SU-DHL-6 (cell line): ENCODE results near the gene SH3RF1.

Source experiments
- H2AFZ ChIP-seq: fragments of 200-600 bp; sonication (generic); 2 replicates; pipeline ENCODE4 v1.6.1; 2014; ENCODE audit warnings: low read depth, mild to moderate bottlenecking, moderate library complexity, mixed read lengths, antibody characterized with exemption, low read length; ENCODE audit not compliant: severe bottlenecking
- H3F3A ChIP-seq: fragments of 200-600 bp; shearing (Covaris generic); 2 replicates; pipeline ENCODE4 v1.6.0; 2016; ENCODE audit warnings: antibody characterized with exemption, mild to moderate bottlenecking; ENCODE audit not compliant: insufficient read depth
- H3K27ac ChIP-seq: fragments of 200-600 bp; sonication (generic); 2 replicates; pipeline ENCODE4 v1.5.1; 2016; ENCODE audit warnings: low read depth, mild to moderate bottlenecking, low read length, moderate library complexity, mixed read lengths
- H3K27me3 ChIP-seq: fragments of 200-600 bp; sonication (generic), shearing (Covaris generic); 2 replicates; pipeline ENCODE4 v1.6.0; 2014; ENCODE audit warnings: mild to moderate bottlenecking, low read length
- H3K36me3 ChIP-seq: fragments of 200-600 bp; sonication (generic); 2 replicates; pipeline ENCODE4 v1.6.1; 2014; ENCODE audit warnings: mild to moderate bottlenecking, low read length, mixed read lengths
- H3K4me2 ChIP-seq: fragments of 300-600, 200-600 bp; shearing (Covaris generic), sonication (generic); 2 replicates; pipeline ENCODE4 v1.6.0; 2014; ENCODE audit warnings: low read length, low read depth, mild to moderate bottlenecking; ENCODE audit not compliant: poor library complexity, severe bottlenecking
- H3K4me3 ChIP-seq: fragments of 200-600 bp; sonication (generic); 2 replicates; pipeline ENCODE4 v1.5.1; 2014; ENCODE audit warnings: antibody characterized with exemption, low read length, mild to moderate bottlenecking, mixed read lengths; ENCODE audit not compliant: insufficient read depth, poor library complexity, severe bottlenecking
- H3K79me2 ChIP-seq: fragments of 200-600 bp; sonication (generic); 2 replicates; pipeline ENCODE4 v1.6.1; 2014; ENCODE audit warnings: mild to moderate bottlenecking, low read length, moderate library complexity; ENCODE audit not compliant: insufficient read depth
- H3K9ac ChIP-seq: fragments of 200-600 bp; sonication (generic); 2 replicates; pipeline ENCODE4 v1.7.0; 2014; ENCODE audit warnings: mild to moderate bottlenecking, low read length
- H3K9me2 ChIP-seq: fragments of 200-600 bp; sonication (generic); replicated peaks from 2 replicates; pipeline ENCODE4 v1.6.1; 2014; ENCODE audit warnings: low read length; ENCODE audit not compliant: insufficient read depth
- H3K9me3 ChIP-seq: fragments of 200-600 bp; sonication (generic); 2 replicates; pipeline ENCODE4 v1.6.1; 2014; ENCODE audit warnings: low read length, mixed read lengths; ENCODE audit not compliant: insufficient read depth
- H4K20me1 ChIP-seq: fragments of 200-600 bp; sonication (generic); 2 replicates; pipeline ENCODE4 v1.6.1; 2014; ENCODE audit warnings: low read depth, mild to moderate bottlenecking, antibody characterized with exemption, low read length, moderate library complexity, mixed read lengths
- CTCF ChIP-seq: fragments of 200-600 bp; sonication (generic); IDR thresholded peaks from one replicate; pipeline ENCODE4 v1.5.1; 2017; ENCODE audit warnings: antibody characterized with exemption, mild to moderate bottlenecking, low read length, moderate library complexity; ENCODE audit not compliant: insufficient read depth, poor library complexity, severe bottlenecking
- EZH2phosphoT487 ChIP-seq: fragments of 200-600 bp; sonication (generic), shearing (Covaris generic); conservative IDR thresholded peaks from 2 replicates; pipeline ENCODE4 v1.6.1; 2018; ENCODE audit warnings: mild to moderate bottlenecking, antibody characterized with exemption, low read length, moderate library complexity, mixed read lengths

Gene SH3RF1

GRCh38 chr4:169136796-169137557 lies 133.8 kb downstream of the SH3RF1 start:
- Histone ChIP-seq H3K36me3 (no peaks in the 10 kb centered on the region), H3K27me3 (no peaks in the 10 kb centered on the region), H3K27ac (no peak overlapping the region), H3K9ac (no peak overlapping the region), H3K79me2 (no peaks in the 10 kb centered on the region), H4K20me1 (no peaks in the 10 kb centered on the region), H3K9me2 (no peaks in the 10 kb centered on the region), H3K4me2 (no peak overlapping the region), H2AFZ (no peak overlapping the region), H3K9me3 (no peaks in the 10 kb centered on the region), H3F3A (no peaks in the 10 kb centered on the region), H3K4me3 (no peak overlapping the region)
- no peak for TF ChIP-seq EZH2phosphoT487
- TF ChIP-seq CTCF = no peak

- Histone ChIP-seq H3K27me3 (no peaks in the 10 kb centered on the region), H3K4me3 (no peak overlapping the region), H3K9me3 (no peaks in the 10 kb centered on the region), H3K9me2 (no peaks in the 10 kb centered on the region), H4K20me1 (no peaks in the 10 kb centered on the region), H3K36me3 (no peaks in the 10 kb centered on the region), H3K4me2 (no peak overlapping the region), H3K79me2 (no peaks in the 10 kb centered on the region), H3K9ac (no peak overlapping the region), H3K27ac (no peak overlapping the region), H2AFZ (no peak overlapping the region), H3F3A (no peaks in the 10 kb centered on the region)
- TF ChIP-seq EZH2phosphoT487 (no peak), CTCF (no peak)
Measured at GRCh38 chr4:169136330-169136729, 134.4 kb downstream of the SH3RF1 start.

- Histone ChIP-seq H2AFZ (no peak overlapping the region), H3K79me2 (no peaks in the 10 kb centered on the region), H3K27ac (no peak overlapping the region), H3K27me3 (no peaks in the 10 kb centered on the region), H3K4me3 (no peak overlapping the region), H4K20me1 (no peaks in the 10 kb centered on the region), H3K36me3 (no peaks in the 10 kb centered on the region), H3K9ac (no peak overlapping the region), H3K9me3 (no peaks in the 10 kb centered on the region), H3F3A (no peaks in the 10 kb centered on the region), H3K4me2 (no peak overlapping the region), H3K9me2 (no peaks in the 10 kb centered on the region)
- TF ChIP-seq CTCF (no peak), EZH2phosphoT487 (no peak)
Measured at GRCh38 chr4:169135776-169136175, 135.0 kb downstream of the SH3RF1 start.
